Sigmoid colon (tissue), 4 donors: ENCODE measurements around the gene KIF26B.

Experiments used
- CTCF ChIP-seq, 4 experiments: fragments of 450-650 bp in 3 of 4; fragments of 200-600 bp in 1 of 4; IDR thresholded peaks; one replicate each; pipeline ENCODE4 v1.5.1; 2016 to 2019; ENCODE audit warnings: antibody characterized with exemption in 4 of 4, mild to moderate bottlenecking in 3 of 4, moderate library complexity in 2 of 4
- EP300 ChIP-seq, 4 donors: sonication (generic); formaldehyde crosslinking; IDR thresholded peaks; one replicate each; pipeline ENCODE4 v1.6.1; 2017; ENCODE audit warnings: antibody characterized with exemption in 4 of 4
- POLR2A ChIP-seq, 2 donors: fragments of 450-650 bp; IDR thresholded peaks; one replicate each; pipeline ENCODE4 v1.6.1; 2016; ENCODE audit warnings: antibody characterized with exemption in 2 of 2, mild to moderate bottlenecking in 2 of 2, moderate library complexity in 2 of 2
- POLR2AphosphoS5 ChIP-seq, 4 donors: sonication (generic); formaldehyde crosslinking; IDR thresholded peaks; one replicate each; pipeline ENCODE4 v1.6.1; 2017; ENCODE audit warnings: antibody characterized with exemption in 4 of 4

DNA sequence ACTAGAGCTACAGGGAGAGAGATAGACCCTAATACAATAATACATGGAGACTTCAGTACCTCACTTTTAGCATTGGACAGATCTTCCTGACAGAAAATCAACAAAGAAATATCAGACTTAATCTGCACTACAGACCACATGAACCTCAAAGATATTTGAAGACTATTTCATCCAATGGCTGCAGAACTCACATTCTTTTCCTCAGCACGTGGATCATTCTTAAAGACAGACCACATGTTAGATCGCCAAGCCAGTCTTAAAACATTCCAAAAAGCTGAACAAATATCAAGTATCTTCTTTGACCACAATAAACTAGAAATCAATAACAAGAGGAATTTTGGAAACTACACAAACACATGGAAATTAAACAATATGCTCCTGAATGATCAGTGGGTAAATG lies 576.0 kb downstream of the KIF26B start:
- no peak for TF ChIP-seq CTCF (IDR thresholded peaks at IDR 0.05)
- TF ChIP-seq POLR2A (IDR thresholded peaks at IDR 0.05): no peak
- TF ChIP-seq EP300 (IDR thresholded peaks at IDR 0.05): no peak
- no peak for TF ChIP-seq POLR2AphosphoS5 (IDR thresholded peaks at IDR 0.05)
